SK-N-MC (cell line): ENCODE data around the gene CPZ.

Experiments
- EZH2 ChIP-seq: fragments of 200-600 bp; sonication (generic); IDR thresholded peaks from one replicate; pipeline ENCODE4 v1.6.1; 2017; ENCODE audit warnings: antibody characterized with exemption
- FOXP2 ChIP-seq: optimal IDR thresholded peaks from 2 replicates; pipeline ENCODE3; 2011; ENCODE audit warnings: mild to moderate bottlenecking, moderate library complexity; ENCODE audit not compliant: insufficient read depth; ENCODE audit errors: extremely low read length, control extremely low read depth

DNA sequence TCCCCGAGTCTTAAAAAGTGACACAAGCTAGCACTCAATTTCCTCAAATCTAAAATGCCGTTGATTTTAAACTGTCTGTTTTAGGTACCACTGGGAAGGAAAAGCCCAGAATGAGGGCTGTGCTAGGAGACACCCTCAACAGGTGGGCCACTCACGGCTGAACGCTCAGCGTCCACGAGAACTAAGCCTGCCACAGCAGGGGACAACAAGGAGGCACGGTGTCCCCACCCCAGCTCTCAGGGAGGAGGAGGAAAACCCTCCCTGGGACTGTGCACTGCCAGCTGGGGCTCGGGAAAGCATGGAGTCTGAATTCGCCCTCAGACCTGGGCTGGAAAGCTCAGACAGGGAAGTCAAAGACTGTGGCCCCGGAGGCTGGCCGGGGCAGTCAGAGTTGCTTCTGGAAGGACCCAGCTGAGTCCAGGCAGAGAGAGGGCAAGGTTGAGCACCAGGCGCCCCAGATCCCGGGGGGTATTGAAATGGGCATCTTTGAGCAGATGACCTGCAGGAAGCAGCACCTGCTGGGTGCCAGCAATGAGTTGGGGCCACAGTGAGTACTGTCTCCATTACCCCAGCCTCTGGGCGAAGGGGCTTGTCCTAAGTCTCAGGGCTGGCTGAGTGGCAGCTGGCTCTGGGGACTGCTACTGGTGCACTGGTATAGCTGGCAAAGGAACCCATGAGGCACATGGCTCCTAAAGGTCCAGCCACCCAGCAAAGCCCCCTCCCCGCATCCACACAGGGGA lies 769 bp upstream of the CPZ start:
- TF ChIP-seq FOXP2 = no peak
- TF ChIP-seq EZH2 = no peak
